Activated T-cell treated with anti-CD3 and anti-CD28 coated beads for 24 hours (primary cell): ENCODE measurements around the gene PIM2.

Source experiments
- DNase-seq: peaks from one replicate; pipeline ENCODE4 v3.0.0-alpha.2; 2020; ENCODE audit warnings: low read depth

Gene PIM2

DNA sequence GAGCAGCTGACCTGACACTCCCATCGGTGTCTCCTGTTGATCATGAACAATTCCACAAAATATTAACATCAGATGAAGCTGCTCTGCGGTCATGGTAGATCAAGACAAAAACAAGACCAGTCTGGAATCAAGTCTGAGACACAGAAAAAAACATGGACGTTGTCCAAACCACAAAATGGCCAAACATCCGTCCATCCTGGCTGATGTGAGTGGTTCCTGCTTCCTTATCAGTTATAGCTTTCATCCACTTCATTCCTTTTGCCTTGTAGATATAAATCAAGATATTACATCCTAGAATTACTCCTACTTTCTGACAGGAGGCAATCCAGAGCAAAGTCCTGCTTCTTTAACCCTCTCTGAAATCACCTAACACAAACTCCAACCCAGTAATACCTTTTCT lies 54.6 kb downstream of the PIM2 start:
- DNase-seq = no peak
